Measurements from ENCODE around the gene SCUBE2. TPM values are rescaled to one million over a fixed set of nuclear protein-coding genes. Genes with fewer than 3 reads are reported as not detected.

The SCUBE2 gene
- total and polyA plus RNA-seq, 2 donors (not counting 1 experiment from before 2014, with no cell fraction given): 0.61 to 1.8 TPM

GRCh38 chr11:9125185-9125886 lies 33.9 kb upstream of the SCUBE2 start:
- Histone ChIP-seq H3K9me3 (ENCODE audit: control insufficient read depth, insufficient read depth, low read depth, low read length) (no peaks in the 10 kb centered on the region), H3K27me3 (ENCODE audit: control insufficient read depth, insufficient read depth, low read length) (no peaks in the 10 kb centered on the region), H3K36me3 (ENCODE audit: control insufficient read depth, insufficient read depth, low read length) (no peaks in the 10 kb centered on the region), H2AFZ (ENCODE audit: low read length) (no peak overlapping the region), H3K9ac (ENCODE audit: insufficient read depth, low read length) (no peak overlapping the region), H3K79me2 (ENCODE audit: control insufficient read depth, insufficient read depth, low read length) (no peaks in the 10 kb centered on the region), H3K4me3 (replicated peaks in 1 of 4; ENCODE audit: control extremely low read depth in 1 of 4, insufficient read depth in 1 of 4, low read depth in 3 of 4, low read length in 4 of 4) (no peak overlapping the region), H3K4me2 (ENCODE audit: extremely low read depth, insufficient read depth, low read length) (no peak overlapping the region), H3K27ac (ENCODE audit: insufficient read depth, low read length) (no peak overlapping the region), H4K20me1 (ENCODE audit: control insufficient read depth, extremely low read depth, insufficient read depth, low read length) (no peaks in the 10 kb centered on the region), H3K4me1 (ENCODE audit: control insufficient read depth, extremely low read depth, insufficient read depth, low read length) (no peaks in the 10 kb centered on the region)
- DNase-seq (ENCODE audit: low read depth in 2 of 2): no peak
- TF ChIP-seq EZH2 (IDR thresholded peaks at IDR 0.05; ENCODE audit: low read length, missing control alignments) (no peak), CTCF (conservative IDR thresholded peaks at IDR 0.05 in 1 of 2, IDR thresholded peaks at IDR 0.05 in 1 of 2; ENCODE audit: low read depth in 1 of 2, low read length in 2 of 2) (no peak)

GRCh38 chr11:9123595-9124304 lies 32.4 kb upstream of the SCUBE2 start:
- Histone ChIP-seq H4K20me1 (ENCODE audit: control insufficient read depth, extremely low read depth, insufficient read depth, low read length) (no peaks in the 10 kb centered on the region), H3K4me2 (ENCODE audit: extremely low read depth, insufficient read depth, low read length) (no peak overlapping the region), H3K4me3 (replicated peaks in 1 of 4; ENCODE audit: control extremely low read depth in 1 of 4, insufficient read depth in 1 of 4, low read depth in 3 of 4, low read length in 4 of 4) (no peak overlapping the region), H3K27me3 (ENCODE audit: control insufficient read depth, insufficient read depth, low read length) (no peaks in the 10 kb centered on the region), H3K36me3 (ENCODE audit: control insufficient read depth, insufficient read depth, low read length) (no peaks in the 10 kb centered on the region), H3K27ac (ENCODE audit: insufficient read depth, low read length) (no peak overlapping the region), H3K9ac (ENCODE audit: insufficient read depth, low read length) (no peak overlapping the region), H3K79me2 (ENCODE audit: control insufficient read depth, insufficient read depth, low read length) (no peaks in the 10 kb centered on the region), H3K4me1 (ENCODE audit: control insufficient read depth, extremely low read depth, insufficient read depth, low read length) (no peaks in the 10 kb centered on the region), H3K9me3 (ENCODE audit: control insufficient read depth, insufficient read depth, low read depth, low read length) (no peaks in the 10 kb centered on the region), H2AFZ (ENCODE audit: low read length) (no peak overlapping the region)
- no peak for DNase-seq (ENCODE audit: low read depth in 2 of 2)
- TF ChIP-seq EZH2 (IDR thresholded peaks at IDR 0.05; ENCODE audit: low read length, missing control alignments) (no peak), CTCF (conservative IDR thresholded peaks at IDR 0.05 in 1 of 2, IDR thresholded peaks at IDR 0.05 in 1 of 2; ENCODE audit: low read depth in 1 of 2, low read length in 2 of 2) (no peak)

GRCh38 chr11:9121469-9121796 lies 30.0 kb upstream of the SCUBE2 start:
- Histone ChIP-seq H3K9me3 (ENCODE audit: control insufficient read depth, insufficient read depth, low read depth, low read length) (no peaks in the 10 kb centered on the region), H3K4me1 (ENCODE audit: control insufficient read depth, extremely low read depth, insufficient read depth, low read length) (no peaks in the 10 kb centered on the region), H3K9ac (ENCODE audit: insufficient read depth, low read length) (no peak overlapping the region), H3K27me3 (ENCODE audit: control insufficient read depth, insufficient read depth, low read length) (no peaks in the 10 kb centered on the region), H3K4me2 (ENCODE audit: extremely low read depth, insufficient read depth, low read length) (no peak overlapping the region), H4K20me1 (ENCODE audit: control insufficient read depth, extremely low read depth, insufficient read depth, low read length) (no peaks in the 10 kb centered on the region), H3K36me3 (ENCODE audit: control insufficient read depth, insufficient read depth, low read length) (no peaks in the 10 kb centered on the region), H3K79me2 (ENCODE audit: control insufficient read depth, insufficient read depth, low read length) (no peaks in the 10 kb centered on the region), H3K4me3 (replicated peaks in 1 of 4; ENCODE audit: control extremely low read depth in 1 of 4, insufficient read depth in 1 of 4, low read depth in 3 of 4, low read length in 4 of 4) (no peak overlapping the region), H3K27ac (ENCODE audit: insufficient read depth, low read length) (no peak overlapping the region), H2AFZ (ENCODE audit: low read length) (no peak overlapping the region)
- TF ChIP-seq CTCF (conservative IDR thresholded peaks at IDR 0.05 in 1 of 2, IDR thresholded peaks at IDR 0.05 in 1 of 2; ENCODE audit: low read depth in 1 of 2, low read length in 2 of 2): no peak
- TF ChIP-seq EZH2 (IDR thresholded peaks at IDR 0.05; ENCODE audit: low read length, missing control alignments): no peak
- no peak for DNase-seq (ENCODE audit: low read depth in 2 of 2)
